ENCODE measurements around the gene KIF25.

Gene KIF25

GRCh38 chr6:168045141-168045691 is 47.7 kb downstream of the KIF25 start:
- no peaks in the 10 kb centered on the region for H3K27me3 ChIP-seq (ENCODE audit: control insufficient read depth, insufficient read depth, low read length)
- no peaks in the 10 kb centered on the region for H3K4me1 ChIP-seq (ENCODE audit: control insufficient read depth, insufficient read depth, low read length)
- no peak overlapping the region for H3K4me3 ChIP-seq (ENCODE audit: low read depth, low read length)
- H3K9me3 ChIP-seq (ENCODE audit: control insufficient read depth, insufficient read depth, low read length), result peaks cover 6% of the 10 kb centered on the region
- H3K36me3 ChIP-seq (ENCODE audit: control insufficient read depth, insufficient read depth, low read length), result no peaks in the 10 kb centered on the region
- no peak overlapping the region for H3K9ac ChIP-seq (ENCODE audit: low read depth, low read length)

DNA sequence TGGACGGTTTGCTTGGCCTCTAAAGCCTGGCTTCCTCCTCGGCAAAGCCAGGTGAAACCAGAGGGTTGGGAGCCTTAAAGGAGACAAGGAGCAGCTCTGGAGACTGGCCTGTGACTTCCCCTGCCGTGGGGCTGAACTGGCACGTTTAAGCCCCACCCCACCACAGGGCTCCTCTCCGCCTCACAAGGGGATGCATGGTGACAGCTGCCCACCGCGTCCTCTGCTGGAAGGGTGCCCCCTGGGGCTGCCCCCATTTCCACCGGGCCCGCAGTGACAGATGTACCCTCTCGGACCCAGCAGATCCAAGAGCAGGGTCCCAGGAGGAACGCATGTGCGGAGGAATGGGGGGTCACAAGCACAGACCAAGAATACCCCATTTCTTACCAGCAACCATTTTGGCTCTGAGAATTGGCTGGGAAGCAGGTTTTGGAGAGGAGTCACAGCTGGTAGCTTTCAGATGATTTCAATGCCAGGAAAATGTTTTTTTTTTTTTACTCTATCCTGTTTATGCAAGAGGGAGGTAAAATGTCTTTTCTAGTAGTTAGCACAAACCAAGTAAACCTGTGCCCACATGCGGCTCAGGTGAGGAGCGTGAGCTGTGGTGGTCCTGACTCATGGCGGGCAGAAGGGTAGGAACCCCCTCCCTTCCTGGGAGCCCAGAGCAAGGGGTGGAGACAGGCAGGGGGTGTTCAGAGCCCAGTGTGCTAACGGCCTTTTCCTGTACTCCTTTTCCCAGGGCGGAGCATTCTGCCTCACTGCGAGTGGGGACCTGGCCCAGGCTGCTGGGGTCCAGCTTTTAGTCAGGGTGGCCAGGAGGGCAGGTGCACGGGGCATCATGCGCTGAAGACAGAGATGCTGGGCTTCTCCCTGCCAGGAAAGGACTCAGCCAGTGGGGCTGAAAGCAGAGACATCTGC is 48.5 kb downstream of the KIF25 start:
- no peak overlapping the region for H3K9ac ChIP-seq (ENCODE audit: low read depth, low read length)
- H3K4me3 ChIP-seq (ENCODE audit: low read depth, low read length), result no peak overlapping the region
- no peaks in the 10 kb centered on the region for H3K36me3 ChIP-seq (ENCODE audit: control insufficient read depth, insufficient read depth, low read length)
- no peaks in the 10 kb centered on the region for H3K9me3 ChIP-seq (ENCODE audit: control insufficient read depth, insufficient read depth, low read length)
- H3K27me3 ChIP-seq (ENCODE audit: control insufficient read depth, insufficient read depth, low read length), result no peaks in the 10 kb centered on the region
- no peaks in the 10 kb centered on the region for H3K4me1 ChIP-seq (ENCODE audit: control insufficient read depth, insufficient read depth, low read length)

DNA sequence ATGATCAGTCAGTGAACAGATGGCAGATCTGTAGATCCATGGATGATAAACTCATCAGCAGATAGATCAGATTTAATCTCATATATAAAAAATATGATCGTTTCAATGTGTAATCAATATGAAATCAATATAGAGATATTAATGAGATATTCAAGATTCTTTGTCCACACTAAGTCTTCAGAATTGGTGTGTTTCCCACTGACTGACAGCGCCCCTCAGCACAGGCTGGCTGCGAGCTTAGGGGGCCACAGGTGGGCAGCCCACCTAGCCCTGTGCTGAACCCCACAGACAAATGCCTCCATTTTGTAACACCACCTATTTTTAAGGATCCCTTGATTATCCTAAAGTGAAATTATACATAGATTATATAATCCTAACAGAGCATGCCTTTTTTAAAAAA is 49.2 kb downstream of the KIF25 start:
- Histone ChIP-seq H3K9ac (ENCODE audit: low read depth, low read length) (no peak overlapping the region), H3K27me3 (ENCODE audit: control insufficient read depth, insufficient read depth, low read length) (no peaks in the 10 kb centered on the region), H3K36me3 (ENCODE audit: control insufficient read depth, insufficient read depth, low read length) (no peaks in the 10 kb centered on the region), H3K9me3 (ENCODE audit: control insufficient read depth, insufficient read depth, low read length) (no peaks in the 10 kb centered on the region), H3K4me1 (ENCODE audit: control insufficient read depth, insufficient read depth, low read length) (no peaks in the 10 kb centered on the region), H3K4me3 (ENCODE audit: low read depth, low read length) (no peak overlapping the region)

- Histone ChIP-seq H3K9me3 (ENCODE audit: control insufficient read depth, insufficient read depth, low read length) (no peaks in the 10 kb centered on the region), H3K4me1 (ENCODE audit: control insufficient read depth, insufficient read depth, low read length) (no peaks in the 10 kb centered on the region), H3K9ac (ENCODE audit: low read depth, low read length) (no peak overlapping the region), H3K27me3 (ENCODE audit: control insufficient read depth, insufficient read depth, low read length) (no peaks in the 10 kb centered on the region), H3K4me3 (ENCODE audit: low read depth, low read length) (no peak overlapping the region), H3K36me3 (ENCODE audit: control insufficient read depth, insufficient read depth, low read length) (no peaks in the 10 kb centered on the region)
Measured at GRCh38 chr6:168047841-168048723, 50.6 kb downstream of the KIF25 start.

DNA sequence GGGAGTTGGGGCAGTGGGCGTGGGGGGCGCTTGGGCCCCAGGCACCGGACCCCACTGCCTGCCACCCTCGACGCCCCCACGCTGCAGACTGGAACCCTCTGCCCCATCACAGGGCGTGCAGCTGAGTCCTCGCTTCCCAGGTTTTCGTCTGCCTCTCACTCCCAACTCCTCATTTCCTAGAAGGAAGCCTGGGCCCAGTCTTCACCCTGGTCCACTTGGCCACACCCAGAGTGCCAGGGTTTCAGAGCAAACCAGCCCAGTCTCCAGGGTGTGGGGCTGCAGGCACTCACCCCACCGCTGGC is 51.2 kb downstream of the KIF25 start:
- no peak overlapping the region for H3K4me3 ChIP-seq (ENCODE audit: low read depth, low read length)
- no peak overlapping the region for H3K9ac ChIP-seq (ENCODE audit: low read depth, low read length)
- no peaks in the 10 kb centered on the region for H3K9me3 ChIP-seq (ENCODE audit: control insufficient read depth, insufficient read depth, low read length)
- H3K4me1 ChIP-seq (ENCODE audit: control insufficient read depth, insufficient read depth, low read length), result no peaks in the 10 kb centered on the region
- no peaks in the 10 kb centered on the region for H3K36me3 ChIP-seq (ENCODE audit: control insufficient read depth, insufficient read depth, low read length)
- H3K27me3 ChIP-seq (ENCODE audit: control insufficient read depth, insufficient read depth, low read length), result no peaks in the 10 kb centered on the region

- H3K36me3 ChIP-seq (ENCODE audit: control insufficient read depth, insufficient read depth, low read length), result no peaks in the 10 kb centered on the region
- H3K9me3 ChIP-seq (ENCODE audit: control insufficient read depth, insufficient read depth, low read length), result no peaks in the 10 kb centered on the region
- no peaks in the 10 kb centered on the region for H3K27me3 ChIP-seq (ENCODE audit: control insufficient read depth, insufficient read depth, low read length)
- H3K4me1 ChIP-seq (ENCODE audit: control insufficient read depth, insufficient read depth, low read length), result no peaks in the 10 kb centered on the region
- no peak overlapping the region for H3K4me3 ChIP-seq (ENCODE audit: low read depth, low read length)
- no peak overlapping the region for H3K9ac ChIP-seq (ENCODE audit: low read depth, low read length)
Measured at GRCh38 chr6:168049277-168049676, 51.8 kb downstream of the KIF25 start.

- no peak overlapping the region for H3K9ac ChIP-seq (ENCODE audit: low read depth, low read length)
Measured at GRCh38 chr6:168049706-168050224, 52.3 kb downstream of the KIF25 start.

GRCh38 chr6:168050225-168050880 is 52.9 kb downstream of the KIF25 start:
- Histone ChIP-seq H3K4me1 (ENCODE audit: control insufficient read depth, insufficient read depth, low read length) (no peaks in the 10 kb centered on the region), H3K9ac (ENCODE audit: low read depth, low read length) (no peak overlapping the region), H3K9me3 (ENCODE audit: control insufficient read depth, insufficient read depth, low read length) (no peaks in the 10 kb centered on the region), H3K36me3 (ENCODE audit: control insufficient read depth, insufficient read depth, low read length) (no peaks in the 10 kb centered on the region), H3K27me3 (ENCODE audit: control insufficient read depth, insufficient read depth, low read length) (no peaks in the 10 kb centered on the region), H3K4me3 (ENCODE audit: low read depth, low read length) (no peak overlapping the region)

More at GRCh38 chr6:168049706-168050224, 52.3 kb downstream of the KIF25 start:
- no peaks in the 10 kb centered on the region for H3K4me1 ChIP-seq (ENCODE audit: control insufficient read depth, insufficient read depth, low read length)
- no peaks in the 10 kb centered on the region for H3K36me3 ChIP-seq (ENCODE audit: control insufficient read depth, insufficient read depth, low read length)
- no peak overlapping the region for H3K4me3 ChIP-seq (ENCODE audit: low read depth, low read length)
- no peaks in the 10 kb centered on the region for H3K9me3 ChIP-seq (ENCODE audit: control insufficient read depth, insufficient read depth, low read length)
- H3K27me3 ChIP-seq (ENCODE audit: control insufficient read depth, insufficient read depth, low read length), result no peaks in the 10 kb centered on the region

GRCh38 chr6:168050881-168051586 is 53.6 kb downstream of the KIF25 start:
- Histone ChIP-seq H3K4me1 (ENCODE audit: control insufficient read depth, insufficient read depth, low read length) (no peaks in the 10 kb centered on the region), H3K27me3 (ENCODE audit: control insufficient read depth, insufficient read depth, low read length) (no peaks in the 10 kb centered on the region), H3K9ac (ENCODE audit: low read depth, low read length) (no peak overlapping the region), H3K9me3 (ENCODE audit: control insufficient read depth, insufficient read depth, low read length) (no peaks in the 10 kb centered on the region), H3K36me3 (ENCODE audit: control insufficient read depth, insufficient read depth, low read length) (no peaks in the 10 kb centered on the region), H3K4me3 (ENCODE audit: low read depth, low read length) (no peak overlapping the region)

DNA sequence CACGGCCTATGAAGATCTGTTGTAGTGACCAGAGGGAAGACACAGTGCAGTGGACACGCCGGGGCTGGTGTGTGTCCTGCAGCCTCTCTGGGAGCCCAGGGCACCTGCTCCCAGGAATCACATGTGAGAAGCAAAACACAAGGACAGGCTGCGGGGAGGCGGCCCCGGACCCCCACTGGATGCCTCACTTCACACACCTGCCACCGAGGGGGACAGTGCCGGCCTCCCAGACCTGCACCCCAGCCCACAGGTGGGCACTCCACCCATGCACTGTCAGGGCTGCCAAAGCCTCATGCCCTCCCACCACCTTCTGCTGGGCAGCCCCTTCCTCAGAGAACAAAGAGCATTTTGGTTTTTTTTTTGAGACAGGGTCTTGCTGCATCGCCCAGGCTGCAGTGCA is 54.2 kb downstream of the KIF25 start:
- no peak overlapping the region for H3K4me3 ChIP-seq (ENCODE audit: low read depth, low read length)

More for the DNA sequence above, 54.2 kb downstream of the KIF25 start:
- Histone ChIP-seq H3K9ac (ENCODE audit: low read depth, low read length) (no peak overlapping the region), H3K9me3 (ENCODE audit: control insufficient read depth, insufficient read depth, low read length) (no peaks in the 10 kb centered on the region), H3K4me1 (ENCODE audit: control insufficient read depth, insufficient read depth, low read length) (no peaks in the 10 kb centered on the region), H3K36me3 (ENCODE audit: control insufficient read depth, insufficient read depth, low read length) (no peaks in the 10 kb centered on the region), H3K27me3 (ENCODE audit: control insufficient read depth, insufficient read depth, low read length) (no peaks in the 10 kb centered on the region)
